ENCODE results near the gene OR2T4. TPM values are rescaled to one million over a fixed set of nuclear protein-coding genes. Genes with fewer than 3 reads are reported as not detected.

Gene OR2T4
- total RNA-seq, 4 donors from 2014 or later = not detected

GRCh38 chr1:248348475-248348874 lies 13.0 kb upstream of the OR2T4 start, which contains the start of gene OR14C36:
OR14C36 (plus strand) TSS chr1:248348775; CDS start chr1:248348775, 0 bp downstream.
- H3K27ac ChIP-seq = no peak within 1 kb of the TSS
- no peaks in the 10 kb centered on the region for H3K27me3 ChIP-seq
- no peaks in the 10 kb centered on the region for H3K36me3 ChIP-seq
- no peaks in the 10 kb centered on the region for H3K4me1 ChIP-seq
- no peak within 1 kb of the TSS for H3K4me3 ChIP-seq
- 61 to 68% methylated on average over 4 of the region's 4 CpGs for WGBS, 2 donors (ENCODE audit: low coverage in 1 of 2)
- no peak for ATAC-seq
- no peak for TF ChIP-seq CTCF (IDR thresholded peaks at IDR 0.05)
- no peak for TF ChIP-seq EP300 (IDR thresholded peaks at IDR 0.05)
- no peak for TF ChIP-seq POLR2AphosphoS5 (IDR thresholded peaks at IDR 0.05)
- no peak for TF ChIP-seq POLR2A (IDR thresholded peaks at IDR 0.05)
- H3K9me3 ChIP-seq = no peaks in the 10 kb centered on the region

GRCh38 chr1:248359415-248359814 lies 2.0 kb upstream of the OR2T4 start:
- H3K9me3 ChIP-seq = peaks cover 0 to 8% (median 0%) of the 10 kb centered on the region in 3 donors
- no peaks in the 10 kb centered on the region for H3K4me1 ChIP-seq
- TF ChIP-seq POLR2AphosphoS5 (IDR thresholded peaks at IDR 0.05) = no peak
- TF ChIP-seq EP300 (IDR thresholded peaks at IDR 0.05) = no peak
- no peak for TF ChIP-seq POLR2A (IDR thresholded peaks at IDR 0.05)
- TF ChIP-seq CTCF (IDR thresholded peaks at IDR 0.05) = no peak
- no peak overlapping the region for H3K4me3 ChIP-seq
- H3K27ac ChIP-seq = no peak overlapping the region
- WGBS, 2 donors (ENCODE audit: low coverage in 1 of 2) = 57 to 64% methylated on average over 3 of the region's 3 CpGs
- no peak for ATAC-seq
- H3K27me3 ChIP-seq = peaks cover 7% of the 10 kb centered on the region
- H3K36me3 ChIP-seq = no peaks in the 10 kb centered on the region

GRCh38 chr1:248366609-248367008 lies 5.1 kb downstream of the OR2T4 start:
- no peak for TF ChIP-seq CTCF (IDR thresholded peaks at IDR 0.05)
- Histone ChIP-seq H3K4me3 (no peak overlapping the region), H3K4me1 (no peaks in the 10 kb centered on the region), H3K9me3 (peaks cover 0 to 16% (median 0%) of the 10 kb centered on the region in 3 donors), H3K27me3 (peaks cover 4% of the 10 kb centered on the region), H3K27ac (no peak overlapping the region), H3K36me3 (no peaks in the 10 kb centered on the region)
- no peak for ATAC-seq

- H3K4me3 ChIP-seq = no peak overlapping the region
- 75 to 80% methylated on average over 1 to 5 of the region's 5 CpGs for WGBS, 2 donors (ENCODE audit: low coverage in 1 of 2)
- H3K27me3 ChIP-seq = no peaks in the 10 kb centered on the region
- no peaks in the 10 kb centered on the region for H3K4me1 ChIP-seq
- H3K9me3 ChIP-seq = no peaks in the 10 kb centered on the region
- H3K27ac ChIP-seq = no peak overlapping the region
- ATAC-seq = no peak
- H3K36me3 ChIP-seq = no peaks in the 10 kb centered on the region
- TF ChIP-seq POLR2AphosphoS5 (IDR thresholded peaks at IDR 0.05) (no peak), EP300 (IDR thresholded peaks at IDR 0.05) (no peak), CTCF (IDR thresholded peaks at IDR 0.05) (no peak), POLR2A (IDR thresholded peaks at IDR 0.05) (no peak)
Measured at GRCh38 chr1:248372394-248372793, 10.9 kb downstream of the OR2T4 start.

GRCh38 chr1:248373761-248374160 lies 12.3 kb downstream of the OR2T4 start:
- no peak for TF ChIP-seq CTCF (IDR thresholded peaks at IDR 0.05)
- no peak for TF ChIP-seq POLR2AphosphoS5 (IDR thresholded peaks at IDR 0.05)
- no peak for TF ChIP-seq EP300 (IDR thresholded peaks at IDR 0.05)
- Histone ChIP-seq H3K9me3 (no peaks in the 10 kb centered on the region), H3K4me3 (no peak overlapping the region), H3K27ac (no peak overlapping the region), H3K4me1 (no peaks in the 10 kb centered on the region), H3K36me3 (no peaks in the 10 kb centered on the region), H3K27me3 (no peaks in the 10 kb centered on the region)
- WGBS, 2 donors (ENCODE audit: low coverage in 1 of 2) = no CpG with 5 or more reads among the region's 4 CpGs
- ATAC-seq = no peak
